ENCODE measurements around the gene ALCAM.

Gene ALCAM

DNA sequence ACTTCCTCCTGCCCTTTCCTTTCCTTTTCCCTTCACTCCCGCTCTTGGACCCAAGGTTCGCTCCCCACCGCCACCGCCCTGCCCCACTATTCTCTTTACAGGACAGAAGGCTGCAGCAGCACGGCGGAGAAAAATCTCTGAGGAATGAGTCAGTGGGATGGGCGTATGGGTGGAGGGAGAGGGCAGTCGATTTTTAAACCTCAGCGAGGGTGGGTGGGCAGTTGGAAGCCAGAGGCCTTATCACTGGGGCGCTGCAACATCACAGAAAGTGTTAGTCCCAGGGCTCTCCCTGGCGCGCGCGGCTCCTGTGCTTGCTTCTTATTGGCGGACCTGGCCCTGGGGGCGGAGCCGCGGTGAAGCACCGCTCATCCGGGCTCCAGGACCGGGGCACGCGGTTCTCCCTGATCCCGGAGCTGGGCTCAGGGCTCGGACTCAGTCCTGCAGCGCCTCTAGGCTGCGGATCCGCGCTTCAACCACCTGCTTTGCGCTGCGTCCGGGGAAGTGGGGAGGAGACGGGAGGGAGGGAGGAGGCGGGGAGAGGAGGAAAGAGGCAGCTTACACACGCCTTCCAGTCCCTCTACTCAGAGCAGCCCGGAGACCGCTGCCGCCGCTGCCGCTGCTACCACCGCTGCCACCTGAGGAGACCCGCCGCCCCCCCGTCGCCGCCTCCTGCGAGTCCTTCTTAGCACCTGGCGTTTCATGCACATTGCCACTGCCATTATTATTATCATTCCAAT, at the start of gene ALCAM:
Gene ALCAM (plus strand): TSS at position 584 of the 737 bp plus-strand sequence.
- DNase-seq: no peak

DNA sequence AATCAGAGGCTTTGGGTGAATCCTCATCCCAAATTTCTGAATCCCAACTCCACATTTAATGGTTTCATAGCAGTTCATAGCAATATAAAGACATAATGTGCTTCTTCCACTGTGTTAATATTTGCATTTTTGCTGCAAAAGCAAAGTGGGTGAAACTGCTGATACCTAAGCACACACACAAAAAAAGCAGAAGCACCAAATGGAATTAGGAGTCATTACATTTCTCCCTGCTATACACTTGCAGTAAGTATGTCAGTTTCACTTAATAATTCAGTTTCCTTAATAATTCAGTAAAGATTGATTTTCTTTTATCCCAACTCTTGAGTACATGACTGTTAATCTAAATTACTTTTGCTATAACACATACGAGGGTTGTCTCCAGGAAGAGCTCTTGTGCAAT, 48.9 kb upstream of the ALCAM start:
- DNase-seq: no peak

DNA sequence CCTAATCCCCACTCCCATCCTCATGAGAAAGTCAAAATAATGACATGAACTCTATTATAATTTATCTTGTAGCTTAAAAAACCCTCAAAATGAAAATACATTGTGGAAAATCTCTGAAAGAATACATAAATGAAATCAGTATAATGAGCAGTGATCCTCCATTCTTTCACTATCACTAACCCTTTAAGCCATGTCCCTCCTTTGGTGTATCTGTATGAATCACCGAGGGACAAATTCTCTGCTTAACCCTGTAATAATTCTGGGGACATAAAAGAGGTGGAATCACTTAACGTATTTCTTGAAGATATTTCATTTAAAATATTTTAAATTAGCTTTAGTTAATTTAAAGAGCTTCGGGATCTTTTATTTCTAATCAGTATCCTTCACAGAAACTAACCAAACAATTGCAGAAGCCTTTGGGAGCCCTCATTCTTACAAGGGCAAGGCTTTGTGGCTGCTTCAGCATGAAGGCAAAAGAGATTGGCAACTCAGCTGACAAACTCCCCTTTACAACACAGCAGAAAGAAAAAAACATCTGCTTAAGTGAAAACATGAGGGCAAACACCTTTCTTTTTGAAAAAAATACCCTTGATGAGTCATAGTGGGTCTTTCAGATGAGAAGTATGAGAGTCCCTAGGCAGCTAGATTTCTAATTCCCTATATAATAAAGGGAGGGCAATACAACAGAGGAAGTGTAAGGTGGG, 44.0 kb upstream of the ALCAM start:
- DNase-seq: no peak

DNA sequence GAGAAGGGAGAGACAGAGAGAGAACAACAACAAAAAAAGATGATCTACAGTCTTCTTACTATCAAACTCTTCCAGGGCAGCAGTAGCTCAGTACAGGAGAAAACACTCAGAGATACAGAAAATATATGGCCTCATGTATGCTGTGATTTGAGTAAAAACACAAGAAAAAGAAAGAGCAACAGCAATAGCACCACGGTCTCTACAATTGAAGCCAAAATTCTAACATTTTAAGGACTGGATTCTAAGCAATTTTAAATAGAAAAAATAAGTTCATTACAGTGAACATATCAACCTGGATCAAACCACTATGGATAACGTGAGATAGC, 43.5 kb upstream of the ALCAM start:
- DNase-seq: no peak

DNA sequence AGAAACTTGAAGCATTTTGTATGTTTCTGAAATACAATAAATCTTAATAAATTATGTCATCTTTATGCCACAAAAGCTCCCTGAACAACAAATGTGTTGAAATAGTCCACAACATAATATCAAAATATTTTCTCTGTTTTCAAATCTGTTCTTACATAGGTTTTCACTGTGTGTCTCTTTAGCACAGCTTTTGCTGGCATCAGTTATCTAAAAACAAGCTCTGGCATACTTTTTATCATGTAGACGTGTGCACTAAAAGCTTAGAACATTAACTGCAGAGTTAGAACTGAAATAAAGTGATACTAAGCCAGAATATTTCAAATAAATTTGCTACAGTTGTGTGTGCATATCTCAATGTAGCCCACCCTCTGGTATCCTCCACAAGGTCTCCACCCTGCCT, 41.8 kb upstream of the ALCAM start:
- DNase-seq: no peak

DNA sequence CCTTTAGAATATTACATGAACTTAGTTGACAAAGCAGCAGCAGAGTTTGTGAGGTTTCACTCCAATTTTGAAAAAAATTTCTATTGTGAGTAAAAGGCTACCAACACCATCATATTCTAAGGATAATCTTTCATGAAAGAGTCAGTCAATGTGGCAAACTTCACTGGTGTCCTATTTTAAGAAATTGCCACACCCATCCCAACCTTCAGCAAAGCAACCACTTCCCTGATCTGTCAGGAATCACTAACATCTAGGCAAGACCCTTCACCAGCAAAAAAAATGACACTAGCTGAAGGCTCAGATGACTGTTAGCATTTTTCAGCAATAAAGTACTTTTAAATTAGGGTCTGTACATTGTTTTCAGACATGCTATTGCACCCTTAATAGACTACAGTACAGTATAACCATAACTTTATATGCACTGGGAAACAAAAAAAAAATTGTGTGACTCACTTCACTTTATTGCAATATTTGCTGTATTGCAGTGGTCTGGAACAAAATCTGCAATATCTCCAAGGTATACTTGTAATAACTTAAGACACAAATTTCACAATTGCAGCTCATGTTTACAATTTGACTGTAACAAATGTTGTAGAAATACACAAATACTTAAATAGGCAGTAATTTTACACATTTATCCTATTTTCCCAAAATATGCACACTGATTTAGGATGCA, 38.9 kb upstream of the ALCAM start:
- no peak for DNase-seq

DNA sequence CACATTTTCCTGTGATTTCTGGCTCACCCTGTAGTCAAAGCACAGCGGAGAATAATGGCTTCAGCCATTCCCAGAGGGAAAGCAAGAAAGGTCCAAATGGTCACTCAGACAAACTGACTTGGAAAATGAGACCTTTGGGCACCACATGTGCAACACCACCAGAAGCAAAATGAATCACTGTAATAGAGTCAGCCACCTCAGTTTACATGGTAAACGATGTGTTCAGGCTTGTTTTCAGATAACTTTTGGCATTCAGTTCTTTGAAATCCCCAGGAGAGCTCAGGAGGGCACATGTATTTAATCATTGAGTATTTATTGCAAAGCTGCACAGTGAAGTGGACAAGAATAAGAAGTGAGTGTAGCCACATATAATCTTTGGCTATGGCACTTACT, 38.4 kb upstream of the ALCAM start:
- DNase-seq: no peak

DNA sequence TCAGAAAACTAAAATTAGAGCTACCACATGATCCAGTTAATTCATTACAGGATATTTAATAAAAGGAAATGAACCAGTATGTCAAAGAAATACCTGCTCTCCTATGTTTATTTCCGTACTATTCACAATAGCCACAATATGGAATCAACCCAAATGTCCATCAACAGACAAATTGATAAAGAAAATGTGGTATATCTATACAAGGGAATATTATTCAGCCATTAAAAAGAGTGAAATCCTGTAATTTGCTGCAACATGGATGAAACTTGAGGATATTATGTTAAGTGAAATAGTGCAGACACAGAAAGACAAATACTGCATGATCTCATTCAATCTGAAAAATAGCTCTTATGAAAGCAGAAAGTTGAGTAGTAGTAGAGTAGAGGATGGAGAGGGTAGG, 33.7 kb upstream of the ALCAM start:
- no peak for DNase-seq

DNA sequence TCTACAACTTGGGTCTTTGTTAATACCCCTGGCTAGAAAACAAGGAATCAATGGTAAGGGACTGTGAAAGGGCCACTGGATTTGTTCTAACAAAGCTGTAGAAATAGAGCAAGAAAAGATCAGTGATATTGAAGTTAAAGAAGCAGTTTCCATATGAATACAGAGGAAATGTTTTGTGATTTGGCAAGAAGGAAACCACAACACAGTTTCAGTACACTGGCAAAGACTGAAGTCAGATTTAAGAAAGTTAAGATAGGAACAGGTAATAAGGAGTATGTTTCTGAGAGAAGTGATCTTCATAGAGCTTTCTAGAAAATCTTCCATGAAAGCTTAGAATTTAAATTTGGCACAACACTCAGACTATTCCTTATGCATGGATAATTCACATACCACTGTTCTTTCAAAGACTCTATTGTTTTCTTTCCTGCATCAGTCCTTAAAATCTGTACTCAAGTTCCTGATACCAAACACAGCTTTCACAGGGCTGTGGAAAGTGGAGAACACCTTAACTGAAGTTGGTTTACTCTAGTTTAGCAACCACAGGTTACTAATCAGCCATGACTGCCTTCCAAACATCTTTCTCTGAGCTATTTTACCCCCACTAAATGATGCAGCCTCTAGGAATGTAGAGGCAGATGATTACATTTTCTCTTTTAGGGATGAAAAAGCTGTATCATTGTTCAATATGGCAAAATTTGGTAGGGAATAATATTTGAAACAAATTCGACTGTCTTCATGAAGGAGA, 32.4 kb upstream of the ALCAM start:
- no peak for DNase-seq

DNA sequence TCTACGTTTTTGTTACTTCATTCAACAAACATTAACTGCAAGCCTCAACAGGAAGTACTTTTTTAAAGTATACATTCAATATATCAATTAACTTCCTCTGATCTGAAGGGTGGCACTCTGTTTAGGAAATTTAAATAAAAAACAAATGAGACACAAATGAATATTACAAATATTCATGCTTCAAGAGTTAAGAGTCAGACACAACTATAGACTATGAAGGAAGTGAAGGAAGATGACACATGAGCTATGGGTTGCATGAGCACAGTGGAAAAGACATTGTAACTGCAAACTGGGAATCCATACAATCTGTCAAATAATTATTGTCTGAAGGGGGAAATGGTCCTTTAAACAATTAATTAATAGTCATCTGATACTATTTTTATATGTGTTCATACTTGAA, 26.8 kb upstream of the ALCAM start:
- DNase-seq: no peak

DNA sequence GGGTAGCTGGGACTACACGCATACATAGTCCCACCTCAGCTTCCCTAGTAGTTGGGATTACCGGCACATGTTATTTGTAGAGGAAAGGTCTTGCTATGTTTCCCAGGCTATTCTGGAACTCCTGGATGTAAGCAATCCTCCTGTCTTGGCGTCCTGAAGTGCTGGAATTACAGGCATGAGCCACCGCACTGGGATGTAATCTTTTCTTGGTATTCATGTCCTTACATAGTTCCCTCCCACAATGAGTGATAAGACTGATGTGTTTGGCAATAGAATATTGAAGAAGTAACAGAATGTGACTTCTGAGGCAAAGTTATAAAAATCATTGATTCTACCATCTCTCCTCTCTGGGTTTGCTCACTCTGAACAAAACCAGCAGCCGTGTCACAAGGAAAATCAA, 22.7 kb upstream of the ALCAM start:
- DNase-seq: no peak

DNA sequence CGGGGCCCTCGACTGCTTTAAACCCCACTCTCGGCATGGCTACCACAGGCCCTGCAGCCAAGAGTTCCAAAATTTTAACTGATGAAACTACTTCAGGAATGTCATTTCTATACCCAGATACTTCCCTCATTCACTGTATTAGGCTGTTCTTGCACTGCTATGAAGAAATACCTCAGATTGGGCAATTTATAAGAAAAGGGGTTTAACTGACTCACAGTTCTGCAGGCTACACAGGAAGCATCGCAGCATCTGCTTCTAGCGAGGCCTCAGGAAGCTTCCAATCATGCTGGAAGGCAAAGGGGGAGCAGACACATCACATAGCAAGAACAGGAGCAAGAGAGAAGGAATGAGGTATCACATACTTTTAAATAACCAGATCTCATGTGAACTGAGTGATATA, 21.6 kb upstream of the ALCAM start:
- DNase-seq: no peak

DNA sequence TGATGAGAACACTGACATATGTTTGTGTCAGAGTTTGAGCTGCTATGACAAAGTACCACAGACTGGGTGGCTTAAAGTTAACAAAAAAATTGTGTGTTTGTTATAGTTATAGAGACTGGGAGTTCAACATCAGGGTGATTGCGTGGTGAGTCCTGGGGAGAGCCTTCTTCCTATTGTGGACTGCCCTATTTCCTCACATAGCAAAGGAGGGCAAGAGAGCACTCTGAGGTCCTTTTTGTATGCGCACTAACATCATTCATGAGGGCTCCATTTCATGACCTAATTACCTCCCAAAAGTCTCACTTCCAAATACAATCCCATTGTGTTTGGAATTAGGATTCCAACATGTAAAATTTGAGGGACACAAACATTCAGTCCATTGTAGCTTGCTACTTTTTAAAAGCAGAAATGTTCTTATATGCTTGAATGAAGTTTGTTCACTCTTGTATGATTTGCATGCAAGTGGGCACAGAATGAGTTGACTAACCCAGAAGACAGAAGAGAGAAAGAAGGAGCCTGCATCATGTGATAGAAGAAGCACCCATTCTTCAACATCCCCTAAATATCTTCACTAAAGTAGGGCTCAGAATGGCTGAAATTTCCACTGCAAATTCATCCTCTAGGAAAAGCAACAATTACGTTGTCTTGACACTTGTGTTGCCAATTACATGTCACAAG, 18.9 kb upstream of the ALCAM start:
- DNase-seq: no peak

DNA sequence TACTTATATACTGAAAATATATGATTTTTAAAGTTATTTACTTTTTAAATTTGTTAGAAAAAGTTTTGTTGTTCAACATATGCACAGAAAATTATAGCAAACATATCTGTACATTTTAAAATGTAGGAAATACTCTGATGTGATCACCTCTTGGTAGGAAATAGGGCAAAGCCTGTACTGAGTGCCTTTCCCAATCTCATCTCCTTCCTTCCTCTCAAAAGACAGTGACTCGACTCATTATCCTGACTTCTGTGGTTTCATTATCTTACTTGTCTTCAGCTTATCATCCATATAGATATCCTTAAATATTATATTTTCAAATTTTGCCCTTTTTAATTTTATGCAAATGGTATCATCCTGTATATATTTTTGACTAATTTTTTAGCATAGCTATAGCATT, 18.4 kb upstream of the ALCAM start:
- DNase-seq: no peak

DNA sequence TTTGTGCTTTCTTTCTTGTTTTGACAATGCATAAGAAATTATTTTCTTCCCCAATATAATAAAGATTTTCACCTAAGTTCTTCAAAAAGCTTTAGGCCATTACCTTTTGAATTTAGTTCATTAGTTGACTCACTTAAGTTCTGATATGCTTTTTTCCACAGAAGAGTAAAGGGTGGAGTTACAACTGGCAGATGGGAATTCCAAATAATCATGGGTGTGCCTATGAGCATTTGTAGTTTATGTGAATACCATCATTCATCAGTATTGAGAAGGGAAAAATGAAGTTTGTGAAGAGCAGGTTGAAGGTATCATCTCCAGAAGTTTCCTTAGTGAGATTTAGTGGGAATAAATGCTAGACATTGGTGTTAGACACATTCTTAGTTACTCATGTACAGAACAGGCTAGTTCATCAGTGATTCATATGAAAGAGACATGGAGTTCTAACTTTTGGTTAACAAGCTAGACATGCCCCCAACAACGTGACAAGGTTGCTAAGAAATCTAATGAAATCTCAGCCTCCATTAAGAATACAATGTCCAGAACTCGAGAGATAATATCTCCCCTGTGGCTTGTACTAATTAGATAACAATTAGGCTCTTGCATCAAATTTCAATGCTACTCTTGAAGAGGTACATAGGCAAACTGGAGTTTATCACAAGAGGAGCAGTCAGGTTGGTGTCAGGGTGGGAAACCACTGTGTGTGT, 16.9 kb upstream of the ALCAM start:
- DNase-seq: no peak

DNA sequence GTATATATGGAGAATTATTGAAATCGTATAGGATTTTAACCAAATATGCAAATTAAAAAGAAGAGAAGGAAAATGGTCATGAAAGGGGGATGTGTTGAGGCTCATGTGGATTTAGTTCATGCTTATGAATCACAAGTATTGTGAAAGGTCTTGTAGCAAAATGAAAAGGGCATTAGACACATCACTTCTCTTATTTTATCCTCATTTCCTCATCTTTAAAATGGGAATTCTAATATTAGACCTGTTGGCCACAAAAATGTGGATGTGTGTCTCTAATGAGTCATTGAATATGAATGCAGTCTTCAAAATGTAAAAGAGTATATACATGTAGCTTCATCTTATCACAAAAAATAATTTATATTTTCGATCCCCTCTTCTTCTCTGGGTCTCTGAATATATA, 14.9 kb upstream of the ALCAM start:
- DNase-seq: no peak

DNA sequence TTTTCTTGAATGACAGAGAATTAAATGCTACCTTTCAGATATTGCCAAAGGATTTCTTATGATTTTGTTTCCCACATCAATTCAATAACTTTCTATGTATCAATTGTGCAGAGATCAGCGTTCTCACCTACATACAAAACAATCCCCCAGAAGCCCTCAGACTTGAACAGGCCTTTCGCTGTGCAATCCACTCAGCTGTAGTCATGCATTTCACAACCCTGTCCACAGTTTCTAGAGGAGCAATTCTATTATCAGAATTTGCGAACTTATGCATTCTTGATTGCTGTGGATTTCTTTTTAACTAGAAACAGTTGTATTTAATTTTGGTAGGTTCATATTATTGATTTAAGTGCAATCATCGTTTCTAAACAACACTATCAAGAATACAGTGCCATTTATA, 13.7 kb upstream of the ALCAM start:
- DNase-seq: no peak

DNA sequence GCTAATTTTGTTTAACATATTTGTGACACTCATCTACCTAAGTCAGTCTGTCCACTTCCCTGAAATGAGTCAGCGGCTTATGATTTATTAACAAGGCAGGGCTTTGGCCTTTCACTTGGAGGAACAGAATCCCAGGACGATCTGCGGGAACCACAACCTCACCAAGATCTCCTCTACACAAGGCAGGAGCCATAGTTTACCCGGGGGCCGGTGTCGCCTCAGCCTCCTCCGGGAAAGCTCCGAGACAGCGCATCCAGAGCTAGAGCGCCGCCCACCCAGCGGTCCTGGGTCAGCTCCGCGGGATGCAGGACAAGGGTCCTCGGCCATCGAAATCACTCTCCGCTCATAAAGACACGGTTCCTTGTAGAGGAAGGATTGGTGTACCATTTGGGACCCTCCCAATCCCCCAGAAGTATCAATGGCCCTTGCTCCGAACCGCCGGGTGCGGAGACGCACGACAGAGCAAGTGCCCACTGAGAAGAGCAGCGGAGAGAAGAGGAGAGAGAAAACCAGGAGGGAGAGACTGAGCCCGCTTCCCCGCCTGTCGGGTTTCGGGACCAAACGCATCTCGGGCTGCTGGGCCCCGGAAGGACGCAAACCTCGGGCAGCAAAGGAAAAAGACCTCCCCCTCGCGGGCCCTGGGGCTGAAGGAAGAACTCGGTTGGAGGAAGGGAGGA, 13.1 kb upstream of the ALCAM start:
- no peak for DNase-seq

DNA sequence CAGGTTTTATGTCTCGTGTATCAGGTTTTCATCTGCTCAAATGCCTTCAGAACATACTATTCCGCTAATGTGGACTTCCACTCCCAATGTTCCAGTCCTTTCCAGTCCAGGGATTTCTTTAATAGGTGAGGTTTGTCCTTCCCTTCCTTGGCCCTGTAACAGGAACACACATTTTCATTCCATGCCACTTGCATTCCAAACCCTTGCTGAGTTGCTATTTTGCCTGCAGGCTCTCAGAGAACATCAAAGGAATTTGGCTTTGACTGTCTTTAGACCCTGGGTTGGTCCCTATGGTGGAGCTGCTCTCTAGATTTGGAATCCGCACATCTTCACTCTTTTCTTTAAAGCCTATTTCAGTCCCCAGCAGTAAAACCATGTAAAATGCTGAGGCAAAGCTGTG, 12.3 kb upstream of the ALCAM start:
- no peak for DNase-seq

DNA sequence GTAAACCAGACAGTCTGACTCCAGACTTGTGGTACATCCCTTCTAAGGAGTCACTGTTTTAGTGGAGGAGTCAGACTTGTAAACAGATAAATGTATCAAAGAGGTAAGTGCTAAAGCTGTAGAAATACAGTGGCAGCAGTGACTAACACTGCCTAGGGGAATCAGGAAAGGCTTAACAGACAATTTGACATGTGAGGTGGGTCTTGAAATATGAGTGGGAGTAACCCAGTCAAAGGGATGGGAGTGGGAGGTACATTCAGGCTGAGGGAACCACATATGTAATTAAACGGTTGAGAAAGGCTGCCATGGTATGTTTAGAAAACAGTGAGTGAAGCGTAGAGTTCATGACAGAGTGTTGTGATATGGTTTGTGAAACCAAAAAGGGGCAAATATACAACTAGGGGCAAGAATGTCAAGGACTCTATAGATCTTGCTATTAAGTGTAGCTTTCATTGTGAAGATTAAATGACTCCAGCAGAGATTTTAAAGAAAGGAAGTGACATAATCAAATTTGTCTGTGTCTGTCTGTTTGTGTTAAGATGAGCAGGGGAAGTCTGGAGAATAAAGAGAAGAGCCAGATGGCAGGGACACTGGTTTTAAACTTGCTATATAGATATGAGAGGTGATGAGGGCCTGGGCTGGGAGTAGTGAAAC, 11.2 kb upstream of the ALCAM start:
- no peak for DNase-seq

DNA sequence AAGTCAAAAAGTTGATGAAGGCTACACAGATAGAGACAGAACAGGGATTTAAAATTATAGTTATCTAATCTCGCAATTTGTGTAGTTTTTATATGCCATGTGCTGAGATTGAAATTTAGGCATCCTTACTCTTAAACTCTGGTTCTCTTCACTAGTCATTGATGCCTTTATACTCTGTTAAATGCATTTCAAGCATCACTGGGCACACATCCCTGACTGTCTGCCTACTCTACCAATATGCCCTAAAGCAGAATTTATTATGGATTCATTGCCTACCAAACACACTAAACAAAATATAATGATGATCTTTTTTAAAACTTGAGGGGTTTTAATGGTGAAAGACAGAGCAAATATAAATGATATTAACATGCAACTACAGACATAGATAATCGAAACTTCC, 10.3 kb upstream of the ALCAM start:
- no peak for DNase-seq

All from NCI-H1694 treated with DMSO at 0.1 percent for 48 hours (cell line).